H1 (cell line): ENCODE data around the gene FBXO38. TPM values are rescaled to one million over a fixed set of nuclear protein-coding genes. Genes with fewer than 3 reads are reported as not detected.

Experiments
- CTCF ChIA-PET: fragments of 300-600 bp; sonication (Branson Sonifier 250); formaldehyde crosslinking; loops from one replicate; lab custom pipeline; 2021; ENCODE audit not compliant: partially characterized antibody; lab: Charles Lee
- POLR2A ChIA-PET: fragments of 300-600 bp; sonication (Branson Sonifier 250); formaldehyde crosslinking; loops from one replicate; lab custom pipeline; 2021; ENCODE audit warnings: inconsistent platforms; ENCODE audit not compliant: partially characterized antibody; lab: Charles Lee
- DNase-seq, 2 experiments: peaks; one replicate each; pipeline versions ENCODE4 v3.0.0 to v3.0.0-alpha.2; 2010 to 2022; ENCODE audit warnings: low spot score in 2 of 2, low read depth in 1 of 2, mixed read lengths in 1 of 2
- FAIRE-seq: peaks from 2 replicates; lab custom pipeline; 2011; peaks lifted over from hg19 to GRCh38; lab: Jason Lieb, UNC
- H2AFZ ChIP-seq: 2 replicates; pipeline ENCODE4 v1.8.1; 2012; ENCODE audit warnings: low read length, inconsistent platforms
- H2AK5ac ChIP-seq: 2 replicates; pipeline ENCODE4 v1.6.1; 2013; ENCODE audit warnings: low read depth, low read length
- H2BK120ac ChIP-seq: replicated peaks from 2 replicates; pipeline ENCODE3; 2013; ENCODE audit warnings: low read depth, low read length, inconsistent platforms
- H2BK12ac ChIP-seq: 2 replicates; pipeline ENCODE4 v1.6.1; 2013; ENCODE audit warnings: low read depth, low read length
- H2BK15ac ChIP-seq: 2 replicates; pipeline ENCODE4 v1.6.1; 2013; ENCODE audit warnings: low read length
- H2BK20ac ChIP-seq: 2 replicates; pipeline ENCODE4 v1.6.1; 2013; ENCODE audit warnings: low read length
- H2BK5ac ChIP-seq: 2 replicates; pipeline ENCODE4 v1.6.1; 2013; ENCODE audit warnings: low read depth, low read length
- H3K14ac ChIP-seq: 2 replicates; pipeline ENCODE4 v1.6.1; 2013; ENCODE audit warnings: inconsistent platforms; ENCODE audit not compliant: insufficient read length
- H3K18ac ChIP-seq: 2 replicates; pipeline ENCODE4 v1.6.1; 2013; ENCODE audit warnings: low read length; ENCODE audit errors: extremely low read depth
- H3K23ac ChIP-seq: 2 replicates; pipeline ENCODE4 v1.6.1; 2013; ENCODE audit warnings: inconsistent platforms; ENCODE audit not compliant: insufficient read length
- H3K23me2 ChIP-seq: 2 replicates; pipeline ENCODE4 v1.6.1; 2013; ENCODE audit warnings: low read depth, low read length
- H3K27ac ChIP-seq: 2 replicates; pipeline ENCODE4 v1.6.1; 2011; ENCODE audit warnings: low read depth, low read length, inconsistent platforms
- H3K27me3 ChIP-seq, 4 experiments: replicated peaks in 1 of 4; 1 replicate in 1 of 4; 2 replicates in 3 of 4; pipeline versions ENCODE4 v1.6.1 to v1.8.1; 2011 to 2013; ENCODE audit warnings: low read length in 3 of 4, mild to moderate bottlenecking in 3 of 4, inconsistent platforms in 2 of 4, mixed read lengths in 2 of 4, moderate library complexity in 1 of 4; ENCODE audit not compliant: control insufficient read depth in 3 of 4, insufficient read depth in 3 of 4; ENCODE audit errors: extremely low read depth in 1 of 4
- H3K36me3 ChIP-seq, 4 experiments: 2 replicates each; pipeline versions ENCODE4 v1.6.1 to v1.8.1; 2011 to 2013; ENCODE audit warnings: mild to moderate bottlenecking in 4 of 4, low read length in 3 of 4, moderate library complexity in 2 of 4, control low read depth in 1 of 4, inconsistent platforms in 1 of 4; ENCODE audit not compliant: insufficient read depth in 4 of 4, control insufficient read depth in 2 of 4
- H3K4ac ChIP-seq: replicated peaks from 2 replicates; pipeline ENCODE3; 2013; ENCODE audit warnings: low read length, low read depth, mixed read lengths, inconsistent platforms; ENCODE audit not compliant: insufficient read length
- H3K4me1 ChIP-seq, 4 experiments: replicated peaks in 1 of 4; 1 replicate in 1 of 4; 2 replicates in 3 of 4; pipeline versions ENCODE4 v1.6.1 to v1.8.1; 2011 to 2013; ENCODE audit warnings: low read length in 3 of 4, inconsistent platforms in 2 of 4, mixed read lengths in 1 of 4; ENCODE audit not compliant: insufficient read depth in 4 of 4, control insufficient read depth in 3 of 4
- H3K4me2 ChIP-seq, 2 experiments: 2 replicates each; pipeline versions ENCODE4 v1.6.1 to v1.8.1; 2011 to 2013; ENCODE audit warnings: low read depth in 2 of 2, low read length in 2 of 2, control low read depth in 1 of 2, inconsistent platforms in 1 of 2, mild to moderate bottlenecking in 1 of 2; ENCODE audit not compliant: insufficient read depth in 1 of 2
- H3K4me3 ChIP-seq, 4 experiments: fragments of 200-600, 300-600 bp in 1 of 4; sonication (generic), shearing (Covaris generic), sonication (Bioruptor Twin) in 1 of 4; 2 replicates each; pipeline versions ENCODE4 v1.5.1 to v1.8.1; 2011 to 2016; ENCODE audit warnings: low read length in 4 of 4, low read depth in 3 of 4, control low read depth in 2 of 4, inconsistent platforms in 2 of 4, mild to moderate bottlenecking in 2 of 4, mixed read lengths in 1 of 4, moderate library complexity in 1 of 4; ENCODE audit not compliant: insufficient read depth in 2 of 4; ENCODE audit errors: extremely low read depth in 1 of 4
- H3K56ac ChIP-seq: replicated peaks from 2 replicates; pipeline ENCODE3; 2013; ENCODE audit warnings: low read depth, mild to moderate bottlenecking, mixed read lengths, low read length, inconsistent platforms; ENCODE audit not compliant: insufficient read length
- H3K79me1 ChIP-seq: 2 replicates; pipeline ENCODE4 v1.6.1; 2013; ENCODE audit warnings: low read depth, low read length, control low read depth
- H3K79me2 ChIP-seq, 2 experiments: 2 replicates each; pipeline versions ENCODE4 v1.6.1 to v1.8.1; 2012 to 2013; ENCODE audit warnings: low read length in 2 of 2, mild to moderate bottlenecking in 2 of 2, inconsistent platforms in 1 of 2; ENCODE audit not compliant: insufficient read depth in 2 of 2, control insufficient read depth in 1 of 2
- H3K9ac ChIP-seq, 4 experiments: replicated peaks in 1 of 4; 1 replicate in 1 of 4; 2 replicates in 3 of 4; pipeline versions ENCODE4 v1.6.1 to v1.8.1; 2011 to 2013; ENCODE audit warnings: low read depth in 3 of 4, low read length in 3 of 4, control low read depth in 2 of 4, mild to moderate bottlenecking in 2 of 4, moderate library complexity in 2 of 4, inconsistent platforms in 1 of 4; ENCODE audit errors: extremely low read depth in 1 of 4
- H3K9me3 ChIP-seq, 2 experiments: 2 replicates each; pipeline versions ENCODE4 v1.6.1 to v1.8.1; 2012 to 2013; ENCODE audit warnings: mild to moderate bottlenecking in 2 of 2, moderate library complexity in 2 of 2, control low read depth in 1 of 2, inconsistent platforms in 1 of 2, low read depth in 1 of 2, low read length in 1 of 2, mixed read lengths in 1 of 2; ENCODE audit not compliant: insufficient read depth in 2 of 2
- H4K20me1 ChIP-seq, 2 experiments: replicated peaks in 1 of 2; 2 replicates each; pipeline versions ENCODE3 to v1.8.1; 2011 to 2013; ENCODE audit warnings: inconsistent platforms in 2 of 2, low read length in 2 of 2, mild to moderate bottlenecking in 1 of 2; ENCODE audit not compliant: insufficient read depth in 2 of 2, control insufficient read depth in 1 of 2
- H4K5ac ChIP-seq: 2 replicates; pipeline ENCODE4 v1.6.1; 2013; ENCODE audit warnings: low read length, low read depth, mixed read lengths, inconsistent platforms; ENCODE audit not compliant: insufficient read length
- H4K8ac ChIP-seq: 2 replicates; pipeline ENCODE4 v1.8.0; 2013; ENCODE audit warnings: mild to moderate bottlenecking, moderate library complexity, low read length, inconsistent platforms; ENCODE audit not compliant: insufficient read depth; ENCODE audit errors: extremely low read depth
- H4K91ac ChIP-seq: replicated peaks from 2 replicates; pipeline ENCODE3; 2013; ENCODE audit warnings: low read length, mixed read lengths, inconsistent platforms; ENCODE audit not compliant: insufficient read length
- ASH2L ChIP-seq: fragments of 200-600, 300-600 bp; sonication (generic); IDR thresholded peaks from one replicate; pipeline ENCODE4 v1.7.1; 2017; ENCODE audit warnings: low read length
- CHD1 ChIP-seq: IDR thresholded peaks from 2 replicates; pipeline ENCODE4 v1.6.1; 2012; ENCODE audit warnings: low read depth, low read length, improper control_type of control experiment
- EZH2 ChIP-seq: fragments of 200-600 bp; sonication (generic); IDR thresholded peaks from 2 replicates; pipeline ENCODE4 v1.7.1; 2012; ENCODE audit warnings: low read depth, mild to moderate bottlenecking, moderate library complexity, low read length, inconsistent platforms; ENCODE audit not compliant: severe bottlenecking
- KDM1A ChIP-seq: fragments of 200-600, 300-600 bp; sonication (generic); IDR thresholded peaks from 2 replicates; pipeline ENCODE4 v1.7.1; 2016; ENCODE audit warnings: mild to moderate bottlenecking, low read length, borderline replicate concordance
- KDM5A ChIP-seq: fragments of 200-600 bp; IDR thresholded peaks from 2 replicates; pipeline ENCODE4 v1.7.1; 2012; ENCODE audit warnings: mild to moderate bottlenecking, low read length, inconsistent platforms, mixed read lengths
- NRF1 ChIP-seq: IDR thresholded peaks from 2 replicates; pipeline ENCODE4 v1.6.1; 2011; ENCODE audit warnings: mild to moderate bottlenecking, low read depth, low read length, improper control_type of control experiment
- POLR2AphosphoS5 ChIP-seq: IDR thresholded peaks from 2 replicates; pipeline ENCODE4 v1.6.1; 2011; ENCODE audit warnings: low read depth, low read length
- RXRA ChIP-seq: IDR thresholded peaks from 2 replicates; pipeline ENCODE4 v1.6.1; 2011; ENCODE audit warnings: low read depth, mild to moderate bottlenecking, low read length, moderate library complexity; ENCODE audit not compliant: insufficient read depth
- SIN3A ChIP-seq, 2 experiments: IDR thresholded peaks in 1 of 2; conservative IDR thresholded peaks in 1 of 2; 2 replicates each; pipeline ENCODE4 v1.6.1; 2011 to 2012; ENCODE audit warnings: low read length in 2 of 2, improper control_type of control experiment in 1 of 2, low read depth in 1 of 2, mild to moderate bottlenecking in 1 of 2
- YY1 ChIP-seq: IDR thresholded peaks from 2 replicates; pipeline ENCODE4 v1.6.1; 2011; ENCODE audit warnings: low read depth, mild to moderate bottlenecking, low read length
- whole genome bisulfite sequencing, 2 experiments: shearing (Covaris generic) in 1 of 2; methylation state at CpG; one replicate each; pipeline versions ENCODE4 v1.1.6 to v1.1.7; 2013 to 2015; ENCODE audit warnings: low lambda C conversion rate in 2 of 2, mixed read lengths in 2 of 2, inconsistent platforms in 1 of 2, low coverage in 1 of 2, missing lambda C conversion rate in 1 of 2; ENCODE audit not compliant: insufficient replicate concordance in 2 of 2, insufficient coverage in 1 of 2, insufficient read length in 1 of 2; ENCODE audit errors: extremely low coverage in 1 of 2, missing lambda C conversion rate in 1 of 2; 5-methylcytosine and 5-hydroxymethylcytosine counted together
- polyA plus RNA-seq, 7 experiments: library from polyadenylated mRNA; depleted of rRNA in 3 of 7; stranded (reverse) in 5 of 7; unstranded in 2 of 7; fragments of >200 nt in 5 of 7; fragments of 200-250 nt in 2 of 7; gene quantifications; 1 replicate in 5 of 7; 2 replicates in 1 of 7; 4 replicates in 1 of 7; pipeline versions ENCODE4 v1.2.1 to v1.2.3, GENCODE V29; 2011 to 2013; ENCODE audit warnings: missing spikeins in 2 of 7, mixed read lengths in 2 of 7
- total RNA-seq: library from RNA; stranded (reverse); fragmentation: NEBNext Ultra II Directional; extraction: Animal tissue kit (Norgen Biotek cat#: 25700); gene quantifications from 2 replicates; pipeline ENCODE4 v1.2.1, GENCODE V29; 2021
- TF ChIP-seq, protein P1 (sequence below): IDR thresholded peaks from 2 replicates; pipeline ENCODE4 v1.6.1; 2011; ENCODE audit warnings: low read depth, mild to moderate bottlenecking, low read length; ENCODE audit not compliant: insufficient read depth
- TF ChIP-seq, protein P2 (sequence below): IDR thresholded peaks from 2 replicates; pipeline ENCODE4 v1.6.1; 2011; ENCODE audit warnings: low read length, improper control_type of control experiment

FBXO38 gene
- total and polyA plus RNA-seq, 2 of the 8 experiments (the other 6 are each of a cell fraction or from before 2014, with no cell fraction given) = 9.1 to 34.3 TPM

GRCh38 chr5:148401604-148402003, 17.8 kb downstream of the FBXO38 start:
- no peak overlapping the region for H4K8ac ChIP-seq
- no peak overlapping the region for H2BK5ac ChIP-seq
- no peaks in the 10 kb centered on the region for H3K79me2 ChIP-seq
- 86% methylated on average over 2 of the region's 2 CpGs; no CpG with 5 or more reads in 1 of the 2 experiments for WGBS, 2 experiments
- no peak overlapping the region for H2BK20ac ChIP-seq
- CTCF ChIA-PET = interaction anchor here (1.3 to 1.7 kb wide), 3 partner anchors 27 to 222 kb away, joined by 3 to 7 read pairs (median 6); no protein-coding TSS in a partner anchor
- H2AK5ac ChIP-seq = no peak overlapping the region
- H3K36me3 ChIP-seq = peaks cover 6 to 62% (median 26%) of the 10 kb centered on the region in 4 experiments; a peak in 7 of 8 replicates
- H3K79me1 ChIP-seq = no peaks in the 10 kb centered on the region
- no peaks in the 10 kb centered on the region for H3K23me2 ChIP-seq
- DNase-seq (no peak), FAIRE-seq (no peak)
- no peak overlapping the region for H3K56ac ChIP-seq
- no peak overlapping the region for H4K91ac ChIP-seq
- no peak overlapping the region for H2BK12ac ChIP-seq
- H3K14ac ChIP-seq = no peak overlapping the region
- H2AFZ ChIP-seq = no peak overlapping the region
- H3K4me2 ChIP-seq = no peak overlapping the region
- no peak overlapping the region for H3K9ac ChIP-seq
- no peak overlapping the region for H3K27ac ChIP-seq
- H3K4me3 ChIP-seq = no peak overlapping the region
- H3K9me3 ChIP-seq = no peaks in the 10 kb centered on the region
- H4K20me1 ChIP-seq = no peaks in the 10 kb centered on the region
- no peak overlapping the region for H2BK120ac ChIP-seq
- no peak overlapping the region for H4K5ac ChIP-seq
- no peak overlapping the region for H3K4ac ChIP-seq
- H3K18ac ChIP-seq = no peak overlapping the region
- peaks cover 0 to 15% (median 4%) of the 10 kb centered on the region in 4 experiments; a peak in 3 of 7 replicates for H3K4me1 ChIP-seq
- H2BK15ac ChIP-seq = no peak overlapping the region
- POLR2A ChIA-PET = interaction anchor here (1.3 kb wide), 1 partner anchor 10 kb away, joined by 3 read pairs; no protein-coding TSS in a partner anchor
- H3K23ac ChIP-seq = no peak overlapping the region
- H3K27me3 ChIP-seq = no peaks in the 10 kb centered on the region
- TF ChIP-seq KDM1A (no peak), YY1 (no peak), POLR2AphosphoS5 (no peak), RXRA (no peak), EZH2 (no peak), NRF1 (no peak), SIN3A (conservative IDR thresholded peaks at IDR 0.05 in 1 of 2, IDR thresholded peaks at IDR 0.05 in 1 of 2; ENCODE audit: low read depth in 1 of 2, low read length in 2 of 2) (no peak), ASH2L (no peak), CHD1 (no peak), KDM5A (no peak)
- TF ChIP-seq, protein P1, sequence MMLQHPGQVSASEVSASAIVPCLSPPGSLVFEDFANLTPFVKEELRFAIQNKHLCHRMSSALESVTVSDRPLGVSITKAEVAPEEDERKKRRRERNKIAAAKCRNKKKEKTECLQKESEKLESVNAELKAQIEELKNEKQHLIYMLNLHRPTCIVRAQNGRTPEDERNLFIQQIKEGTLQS = no peak
- TF ChIP-seq, protein P2, sequence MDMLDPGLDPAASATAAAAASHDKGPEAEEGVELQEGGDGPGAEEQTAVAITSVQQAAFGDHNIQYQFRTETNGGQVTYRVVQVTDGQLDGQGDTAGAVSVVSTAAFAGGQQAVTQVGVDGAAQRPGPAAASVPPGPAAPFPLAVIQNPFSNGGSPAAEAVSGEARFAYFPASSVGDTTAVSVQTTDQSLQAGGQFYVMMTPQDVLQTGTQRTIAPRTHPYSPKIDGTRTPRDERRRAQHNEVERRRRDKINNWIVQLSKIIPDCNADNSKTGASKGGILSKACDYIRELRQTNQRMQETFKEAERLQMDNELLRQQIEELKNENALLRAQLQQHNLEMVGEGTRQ = no peak
